NCI-H1092 (cell line): ENCODE measurements around the gene FAIM.
"Not testable (repeated sequence)": the region's sequence is repeated elsewhere in the genome, so short reads cannot be mapped to it uniquely, and the experiment has no call there.

Source experiments
- DNase-seq: peaks from one replicate; lab custom pipeline; 2025; lab: John Stamatoyannopoulos, UW

The FAIM gene, protein sequence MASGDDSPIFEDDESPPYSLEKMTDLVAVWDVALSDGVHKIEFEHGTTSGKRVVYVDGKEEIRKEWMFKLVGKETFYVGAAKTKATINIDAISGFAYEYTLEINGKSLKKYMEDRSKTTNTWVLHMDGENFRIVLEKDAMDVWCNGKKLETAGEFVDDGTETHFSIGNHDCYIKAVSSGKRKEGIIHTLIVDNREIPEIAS

GRCh38 chr3:138608322-138609135, at the start of gene FAIM:
TSS of gene FAIM (plus strand) at chr3:138608771. CDS start at chr3:138619727, 10,956 bp downstream.
- DNase-seq: peak; percentile 74

DNA sequence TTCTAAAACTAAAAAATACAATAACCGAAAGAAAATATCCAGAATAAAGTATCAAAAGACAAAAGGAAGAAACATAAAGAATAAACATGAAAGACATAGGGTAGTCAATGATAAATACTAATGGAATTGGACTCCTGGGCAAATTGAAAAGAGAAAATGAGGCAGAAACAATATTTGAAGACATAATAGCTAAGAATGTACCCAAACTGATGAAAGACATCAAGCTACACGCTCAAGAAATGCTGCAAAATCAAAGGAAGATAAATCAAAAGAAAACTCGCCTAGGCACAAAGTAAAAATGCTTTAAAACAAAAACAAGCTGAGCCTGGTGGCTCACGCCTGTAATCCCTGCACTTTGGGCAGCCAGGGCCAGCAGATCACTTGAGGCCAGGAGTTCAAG, 49.4 kb upstream of the FAIM start:
- DNase-seq: no peak

DNA sequence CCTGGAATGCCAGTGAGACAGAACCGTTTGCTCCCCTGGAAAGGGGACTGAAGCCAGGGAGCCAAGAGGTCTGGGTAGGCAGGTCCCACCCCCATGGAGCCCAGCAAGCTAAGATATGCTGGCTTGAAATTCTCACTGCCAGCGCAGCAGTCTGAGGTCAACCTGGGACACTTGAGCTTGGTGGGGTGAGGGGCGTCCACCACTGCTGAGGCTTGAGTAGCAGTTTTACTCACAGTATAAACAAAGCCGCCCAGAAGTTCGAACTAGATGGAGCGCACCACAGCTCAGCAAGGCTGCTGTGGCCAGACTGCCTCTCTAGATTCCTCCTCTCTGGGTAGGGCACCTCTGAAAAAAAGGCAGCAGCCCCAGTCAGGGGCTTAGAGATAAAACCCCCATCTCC, 48.1 kb upstream of the FAIM start:
- DNase-seq: no peak

GRCh38 chr3:138562902-138563301, 45.7 kb upstream of the FAIM start:
- not testable (repeated sequence) for DNase-seq

DNA sequence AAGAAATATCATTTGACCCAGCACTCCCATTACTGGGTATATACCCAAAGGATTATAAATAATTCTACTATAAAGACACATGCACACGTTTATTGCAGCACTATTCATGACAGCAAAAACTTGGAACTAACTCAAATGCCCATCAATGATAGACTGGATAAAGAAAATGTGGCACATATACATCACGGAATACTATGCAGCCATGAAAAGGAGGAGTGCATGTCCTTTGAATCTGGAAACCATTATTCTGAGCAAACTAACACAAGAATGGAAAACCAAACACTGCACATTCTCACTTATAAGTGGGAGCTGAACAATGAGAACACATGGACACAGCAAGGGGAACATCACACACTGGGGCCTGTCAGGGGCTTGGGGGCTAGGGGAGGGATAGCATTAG, 42.3 kb upstream of the FAIM start:
- DNase-seq: not testable (repeated sequence)

GRCh38 chr3:138567403-138567802, 41.2 kb upstream of the FAIM start:
- no peak for DNase-seq

- DNase-seq: no peak
These were observed 39.5 kb upstream of the FAIM start for GRCh38 chr3:138569090-138569489.

DNA sequence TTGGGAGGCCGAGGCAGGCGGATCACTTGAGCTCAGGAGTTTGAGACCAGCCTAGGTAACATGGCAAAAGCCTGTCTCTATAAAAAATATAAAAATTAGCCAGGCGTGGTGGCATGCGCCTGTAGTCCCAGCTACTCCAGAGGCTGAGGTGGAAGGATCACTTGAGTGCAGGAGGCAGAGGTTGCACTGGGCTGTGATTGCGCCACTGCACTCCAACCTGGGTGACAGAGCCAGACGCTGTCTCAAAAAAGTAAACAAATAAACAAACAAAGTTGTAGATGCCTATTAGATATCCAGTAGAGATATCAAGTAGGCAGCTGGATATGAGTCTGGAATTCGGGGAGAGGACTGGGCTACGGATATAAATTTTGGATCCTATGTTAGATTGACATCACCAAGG, 38.9 kb upstream of the FAIM start:
- DNase-seq: not testable (repeated sequence)

GRCh38 chr3:138573138-138573537, 35.4 kb upstream of the FAIM start:
- DNase-seq: no peak

DNA sequence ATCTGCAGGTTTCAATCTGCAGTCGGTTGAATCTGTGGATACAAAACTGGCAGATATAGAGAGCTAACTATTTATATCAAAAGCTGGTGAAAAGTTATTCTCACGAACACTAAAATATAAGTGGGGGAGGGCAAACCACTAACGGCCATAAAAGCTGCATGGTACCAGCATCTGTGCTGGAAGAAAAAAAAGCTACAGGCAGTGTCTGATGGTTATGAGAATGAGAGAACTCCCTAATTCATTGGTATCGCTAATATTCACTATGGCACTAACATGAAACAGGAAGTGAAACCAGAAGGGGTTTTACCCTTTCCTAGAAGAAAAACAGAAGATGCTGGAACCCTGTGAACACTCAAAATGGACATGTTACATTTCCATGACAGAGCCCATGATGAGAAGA, 30.4 kb upstream of the FAIM start:
- no peak for DNase-seq

DNA sequence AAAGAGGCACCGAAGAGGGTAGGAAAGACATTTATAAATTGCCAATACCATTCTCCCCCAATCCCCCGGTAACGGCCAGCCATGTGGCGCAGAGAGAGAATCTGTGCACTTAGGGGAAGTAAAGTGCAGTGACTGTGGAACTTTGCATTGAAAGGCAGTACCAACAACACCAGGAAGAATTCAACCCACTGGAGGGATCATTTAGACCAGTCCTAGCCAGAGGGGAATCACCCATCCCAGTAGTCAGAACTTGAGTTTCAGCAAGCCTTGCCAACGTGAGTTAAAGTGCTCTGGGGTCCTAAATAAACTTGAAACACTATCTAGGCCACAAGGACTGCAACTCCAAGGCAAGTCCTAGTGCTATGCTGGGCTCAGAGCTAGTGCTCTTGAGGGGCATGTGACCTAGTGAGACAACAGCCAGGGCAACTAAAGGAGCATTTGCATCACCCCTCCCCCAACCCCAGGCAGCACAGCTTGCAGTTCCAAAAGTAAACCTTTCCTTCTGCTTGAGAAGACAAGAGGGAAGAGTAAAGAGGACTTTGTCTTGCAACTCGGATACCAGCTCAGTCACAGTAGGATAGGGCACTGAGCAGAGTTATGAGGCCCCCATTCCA, 29.5 kb upstream of the FAIM start:
- DNase-seq: no peak

DNA sequence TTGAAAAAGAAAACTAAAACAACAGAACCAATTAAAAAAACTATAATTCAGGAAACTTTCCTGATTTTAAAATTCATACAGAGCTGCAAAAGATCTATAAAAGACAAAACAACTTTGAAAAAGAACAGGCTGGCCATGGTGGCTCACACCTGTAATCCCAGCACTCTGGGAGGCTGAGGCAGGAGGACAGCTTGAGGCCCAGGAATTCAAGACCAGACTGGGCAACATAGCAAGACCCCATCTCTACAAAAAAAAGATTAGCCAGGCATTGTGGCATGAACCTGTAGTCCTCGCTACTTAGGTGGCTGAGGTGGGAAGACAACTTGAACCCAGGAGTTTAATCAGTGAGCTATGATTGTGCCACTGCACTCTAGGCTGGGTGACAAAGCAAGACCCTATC, 21.2 kb upstream of the FAIM start:
- DNase-seq: no peak

DNA sequence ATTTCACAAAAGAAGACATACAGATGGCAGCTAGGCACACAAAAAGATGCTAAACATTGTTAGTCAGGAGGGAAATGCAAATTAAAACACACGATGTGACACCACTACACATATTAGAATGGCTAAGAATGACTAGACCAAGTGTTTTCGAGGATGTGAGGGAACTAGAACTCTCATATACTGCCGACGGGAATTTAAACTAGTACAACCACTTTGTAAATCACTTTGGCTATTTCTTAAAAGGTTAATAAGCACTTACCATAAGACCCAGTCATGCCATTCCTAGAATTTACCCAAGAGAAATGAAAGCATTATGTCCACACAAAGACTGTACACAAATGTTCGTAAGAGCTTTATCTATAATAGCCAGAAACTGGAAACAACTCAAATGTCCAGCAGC, 20.1 kb upstream of the FAIM start:
- no peak for DNase-seq

DNA sequence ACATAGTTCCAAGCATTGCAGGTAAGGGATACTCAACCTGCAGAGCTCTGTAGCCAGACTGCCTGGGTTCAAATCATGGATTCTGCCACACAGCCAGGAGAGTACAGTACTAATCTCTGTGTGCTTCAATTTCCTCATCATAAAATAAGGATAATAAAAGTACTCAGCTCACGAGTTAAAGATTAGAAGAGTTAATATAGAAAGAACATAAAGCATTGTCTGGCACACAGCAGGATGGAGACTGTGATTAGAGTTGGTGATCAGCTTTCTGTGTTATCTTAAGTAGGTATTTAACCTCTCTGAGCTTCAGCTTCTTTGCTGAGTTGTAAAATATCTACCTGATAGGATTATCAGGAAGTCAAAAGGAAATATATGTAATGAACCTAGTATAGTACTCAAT, 17.2 kb upstream of the FAIM start:
- DNase-seq: no peak

GRCh38 chr3:138593488-138594149, 15.0 kb upstream of the FAIM start:
- DNase-seq: no peak

- DNase-seq: no peak
These were observed 14.2 kb upstream of the FAIM start, which contains the start of gene CEP70 for GRCh38 chr3:138594150-138594934. TSS of gene CEP70 (minus strand) at chr3:138594260. CDS start at chr3:138572927, 21,333 bp downstream.

DNA sequence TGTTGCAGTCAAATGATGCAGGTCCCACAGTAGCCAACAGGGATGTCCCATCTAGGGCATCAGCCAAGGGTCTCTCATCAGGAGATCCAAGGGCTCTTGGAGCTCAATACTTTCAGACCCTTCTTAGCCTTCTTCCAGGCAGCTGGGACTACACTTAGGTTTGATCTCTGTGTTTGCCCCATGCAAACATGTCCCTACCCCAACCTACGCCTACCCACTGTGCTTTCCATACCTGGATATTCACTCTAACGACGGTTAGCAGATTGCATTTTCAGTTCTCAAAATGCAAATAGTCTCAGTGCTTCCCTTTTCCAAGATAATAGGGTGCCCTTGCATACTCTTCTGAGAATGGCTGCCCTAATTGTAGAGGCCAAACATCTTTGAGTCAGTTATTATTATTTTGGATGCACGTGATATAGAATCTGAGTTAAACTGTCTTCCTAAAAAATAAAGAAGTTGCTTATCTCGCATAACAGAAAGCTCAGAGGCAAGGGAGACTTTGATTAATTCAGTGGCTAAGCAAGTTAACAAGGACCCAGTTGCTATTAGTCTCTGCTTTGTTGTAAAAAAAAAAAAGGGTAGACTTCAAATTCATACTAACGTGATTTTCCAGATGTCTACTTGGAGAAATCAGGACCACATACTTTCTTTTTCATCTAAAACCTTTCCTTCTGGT, 13.5 kb upstream of the FAIM start:
- no peak for DNase-seq

DNA sequence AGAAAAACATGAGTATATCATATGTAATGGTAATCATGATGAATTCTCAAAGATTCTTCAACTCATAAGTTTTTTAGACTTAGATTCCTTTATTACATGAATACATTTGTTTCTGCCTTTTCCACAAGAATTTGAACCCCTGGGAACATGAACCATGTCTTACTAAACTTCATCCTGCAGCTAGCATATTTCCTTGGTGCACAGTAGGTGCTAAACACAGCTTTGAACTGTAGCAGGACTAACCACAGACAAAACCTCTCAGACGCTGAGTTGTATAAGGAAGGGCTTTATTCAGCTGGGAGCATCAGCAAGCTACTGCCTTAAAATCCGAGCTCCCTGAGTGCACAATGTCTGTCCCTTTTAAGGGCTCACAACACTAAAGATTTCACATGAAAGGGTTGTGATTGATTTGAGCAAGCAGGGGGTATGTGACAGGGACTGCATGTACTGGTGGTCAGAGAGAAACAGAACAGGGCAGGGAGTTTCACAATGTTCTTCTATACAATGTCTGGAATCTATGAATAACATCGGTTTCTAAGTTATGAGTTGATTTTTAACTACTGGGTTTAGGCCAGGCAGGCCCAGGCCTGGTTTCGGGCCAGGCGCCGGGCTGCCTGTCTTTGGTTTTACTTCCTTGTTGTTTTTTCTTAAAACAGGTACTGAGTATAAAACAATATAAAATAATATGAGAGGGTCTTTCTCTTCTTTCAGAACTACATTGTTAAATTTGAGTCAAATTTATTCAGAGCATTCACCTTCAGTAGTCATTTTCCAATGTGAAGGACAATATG, 11.2 kb upstream of the FAIM start:
- DNase-seq: not testable (repeated sequence)

DNA sequence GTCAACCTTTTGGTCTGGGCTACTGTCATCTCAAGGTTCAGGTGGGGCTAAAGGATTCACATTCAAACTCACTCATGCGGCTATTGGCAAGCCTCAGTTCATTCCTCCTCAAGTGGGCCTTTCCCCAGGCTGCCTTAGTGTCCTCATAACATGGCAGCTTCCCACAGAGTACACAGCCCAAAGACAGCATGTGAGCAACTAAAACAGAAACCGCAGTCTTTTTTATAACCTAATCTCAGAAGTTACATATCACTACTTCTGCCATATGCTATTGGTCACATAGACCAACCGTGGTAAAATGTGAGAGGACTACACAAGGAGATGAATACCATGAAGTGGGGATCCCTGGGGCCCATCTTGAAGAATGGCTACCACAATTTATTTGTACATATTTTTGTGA, 10.0 kb upstream of the FAIM start:
- no peak for DNase-seq

- DNase-seq: no peak
These were observed 8.3 kb upstream of the FAIM start for GRCh38 chr3:138600100-138600745.
